Measurements from ENCODE around the gene PIK3CA. TPM values are rescaled to one million over a fixed set of nuclear protein-coding genes. Genes with fewer than 3 reads are reported as not detected.
"Not testable (repeated sequence)": the region's sequence is repeated elsewhere in the genome, so short reads cannot be mapped to it uniquely, and the experiment has no call there.

PIK3CA gene
- total RNA-seq, 1 donor: 26.6 TPM

DNA sequence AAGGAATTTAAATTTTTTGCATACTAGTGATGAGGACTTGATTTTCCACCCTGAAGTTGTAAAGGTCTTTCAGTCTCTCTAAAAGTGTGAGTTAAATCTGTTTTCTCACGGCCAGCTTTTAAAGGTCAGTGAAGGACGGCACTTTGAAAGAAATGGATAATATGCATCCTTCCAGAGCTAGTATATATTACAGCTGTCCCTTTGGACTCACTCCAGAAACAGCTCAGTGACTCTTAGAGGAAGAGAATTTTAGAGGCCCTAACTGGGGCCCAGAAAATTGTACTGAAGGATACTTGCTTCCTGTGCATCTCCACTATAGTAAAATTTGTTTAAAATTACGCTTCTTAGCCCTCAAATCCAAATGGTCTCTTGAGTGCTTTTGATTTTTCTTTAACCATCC, 41.6 kb downstream of the PIK3CA start:
- no peak overlapping the region for H3K4me3 ChIP-seq (ENCODE audit: low read depth, low read length)
- TF ChIP-seq, protein P1, sequence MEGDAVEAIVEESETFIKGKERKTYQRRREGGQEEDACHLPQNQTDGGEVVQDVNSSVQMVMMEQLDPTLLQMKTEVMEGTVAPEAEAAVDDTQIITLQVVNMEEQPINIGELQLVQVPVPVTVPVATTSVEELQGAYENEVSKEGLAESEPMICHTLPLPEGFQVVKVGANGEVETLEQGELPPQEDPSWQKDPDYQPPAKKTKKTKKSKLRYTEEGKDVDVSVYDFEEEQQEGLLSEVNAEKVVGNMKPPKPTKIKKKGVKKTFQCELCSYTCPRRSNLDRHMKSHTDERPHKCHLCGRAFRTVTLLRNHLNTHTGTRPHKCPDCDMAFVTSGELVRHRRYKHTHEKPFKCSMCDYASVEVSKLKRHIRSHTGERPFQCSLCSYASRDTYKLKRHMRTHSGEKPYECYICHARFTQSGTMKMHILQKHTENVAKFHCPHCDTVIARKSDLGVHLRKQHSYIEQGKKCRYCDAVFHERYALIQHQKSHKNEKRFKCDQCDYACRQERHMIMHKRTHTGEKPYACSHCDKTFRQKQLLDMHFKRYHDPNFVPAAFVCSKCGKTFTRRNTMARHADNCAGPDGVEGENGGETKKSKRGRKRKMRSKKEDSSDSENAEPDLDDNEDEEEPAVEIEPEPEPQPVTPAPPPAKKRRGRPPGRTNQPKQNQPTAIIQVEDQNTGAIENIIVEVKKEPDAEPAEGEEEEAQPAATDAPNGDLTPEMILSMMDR (IDR thresholded peaks at IDR 0.05; ENCODE audit: insufficient read depth, low read length): no peak
- peak; percentile 76 for DNase-seq (ENCODE audit: low read depth)

DNA sequence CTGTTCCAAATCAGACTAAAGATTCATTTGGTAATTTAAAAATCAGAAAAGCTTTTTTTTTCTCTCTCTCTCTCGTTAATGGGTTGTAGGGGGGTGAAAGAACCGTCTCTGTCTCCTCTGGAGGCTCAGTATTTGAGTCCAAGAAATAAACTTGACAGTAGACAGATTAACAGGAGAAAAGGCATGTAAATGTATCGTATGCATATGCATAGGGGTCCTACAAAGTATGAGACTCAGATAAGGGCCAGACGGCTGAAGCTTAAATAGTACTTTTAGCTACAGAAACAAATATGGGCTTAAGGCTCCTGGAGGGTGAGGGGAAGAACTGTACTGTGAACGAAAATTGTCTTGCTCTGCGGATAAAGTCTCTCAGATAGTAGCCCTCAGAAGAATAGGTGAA, 42.4 kb downstream of the PIK3CA start:
- H3K4me3 ChIP-seq (ENCODE audit: low read depth, low read length): no peak overlapping the region
- TF ChIP-seq, protein P1 (IDR thresholded peaks at IDR 0.05; ENCODE audit: insufficient read depth, low read length): no peak
- DNase-seq (ENCODE audit: low read depth): no peak

DNA sequence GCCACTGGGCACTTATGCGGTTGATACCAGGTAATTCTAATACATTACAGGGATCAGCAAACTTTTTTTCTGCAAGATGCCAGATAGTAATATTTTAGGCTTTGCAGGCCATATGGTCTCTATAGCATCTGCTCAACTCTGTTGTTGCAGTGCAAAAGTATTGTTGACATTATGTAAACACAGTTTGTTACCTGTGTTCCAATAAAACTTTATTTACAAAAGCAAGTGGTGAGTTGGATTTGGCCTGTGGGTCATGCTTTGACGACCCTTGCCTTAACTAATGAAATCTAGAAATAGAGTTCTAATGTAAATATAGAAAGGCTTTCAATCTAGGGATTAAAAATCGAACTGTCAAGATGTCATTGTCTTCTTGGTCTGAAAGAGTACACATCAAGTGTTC, 44.4 kb downstream of the PIK3CA start:
- TF ChIP-seq, protein P1 (IDR thresholded peaks at IDR 0.05; ENCODE audit: insufficient read depth, low read length): no peak

DNA sequence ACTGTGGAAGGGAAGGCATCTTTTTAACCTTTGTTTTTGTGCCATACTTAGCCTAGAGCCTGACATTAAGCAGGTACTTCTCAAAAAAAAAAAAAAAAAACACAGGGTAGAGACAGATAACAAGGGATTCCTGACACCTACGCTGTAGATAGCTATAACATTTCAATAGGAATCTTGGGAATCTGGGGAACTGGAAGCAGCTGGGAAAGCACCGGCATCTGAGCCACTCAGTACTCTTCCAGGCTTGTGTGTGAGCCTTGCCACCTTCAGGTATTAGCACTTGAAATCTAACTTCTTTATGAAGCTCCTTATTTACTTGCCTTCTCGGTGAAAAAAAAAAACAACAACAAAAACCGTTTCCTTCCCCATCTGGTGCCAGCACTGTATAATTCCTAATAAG, 46.8 kb downstream of the PIK3CA start:
- no peak for DNase-seq (ENCODE audit: low read depth)
- TF ChIP-seq, protein P1 (IDR thresholded peaks at IDR 0.05; ENCODE audit: insufficient read depth, low read length): no peak

More for the DNA sequence above, 44.4 kb downstream of the PIK3CA start:
- H3K4me3 ChIP-seq (ENCODE audit: low read depth, low read length): no peak overlapping the region
- DNase-seq (ENCODE audit: low read depth): no peak

DNA sequence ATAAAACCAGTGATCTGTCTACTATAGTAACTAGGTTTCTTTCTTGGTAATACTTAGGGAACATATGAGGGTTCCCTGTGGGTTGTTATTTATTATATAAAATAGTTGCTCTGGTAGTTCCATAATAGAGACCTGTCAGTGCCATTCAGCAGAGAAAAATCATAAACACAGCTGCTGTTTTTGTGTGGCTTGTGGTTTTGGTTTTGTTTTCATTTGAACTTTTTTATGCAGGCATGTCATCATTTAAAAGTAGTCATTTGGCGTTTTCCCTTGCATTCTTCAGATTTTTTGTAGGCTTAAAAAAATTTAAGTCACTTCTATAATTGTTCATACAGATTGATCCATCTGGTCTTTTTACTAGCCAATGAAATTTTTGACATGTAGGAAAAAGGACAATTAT, 47.9 kb downstream of the PIK3CA start:
- no peak overlapping the region for H3K4me3 ChIP-seq (ENCODE audit: low read depth, low read length)
- peak; percentile 65 for DNase-seq (ENCODE audit: low read depth)
- TF ChIP-seq, protein P1 (IDR thresholded peaks at IDR 0.05; ENCODE audit: insufficient read depth, low read length): no peak

More for the DNA sequence above, 46.8 kb downstream of the PIK3CA start:
- H3K4me3 ChIP-seq (ENCODE audit: low read depth, low read length): no peak overlapping the region

DNA sequence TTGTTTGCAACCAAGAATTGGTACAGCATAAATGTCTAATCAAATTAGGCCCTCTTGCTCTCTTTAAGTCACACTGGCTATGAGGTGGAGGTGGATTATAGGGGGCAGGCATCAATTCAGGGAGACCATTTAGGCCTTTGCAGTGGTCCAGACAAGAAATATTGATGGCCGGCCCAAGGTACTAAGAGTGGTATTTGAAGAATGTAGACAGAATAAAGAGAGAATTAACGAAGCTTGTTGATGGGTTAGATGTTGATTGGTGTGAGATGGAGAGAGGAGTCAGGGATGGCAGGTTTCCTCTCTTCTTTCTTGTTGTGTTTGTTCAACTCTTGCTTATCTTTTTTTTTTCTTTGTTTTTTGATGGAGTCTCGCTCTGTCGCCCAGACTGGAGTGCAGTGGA, 48.5 kb downstream of the PIK3CA start:
- no peak for DNase-seq (ENCODE audit: low read depth)
- TF ChIP-seq, protein P1 (IDR thresholded peaks at IDR 0.05; ENCODE audit: insufficient read depth, low read length): no peak

DNA sequence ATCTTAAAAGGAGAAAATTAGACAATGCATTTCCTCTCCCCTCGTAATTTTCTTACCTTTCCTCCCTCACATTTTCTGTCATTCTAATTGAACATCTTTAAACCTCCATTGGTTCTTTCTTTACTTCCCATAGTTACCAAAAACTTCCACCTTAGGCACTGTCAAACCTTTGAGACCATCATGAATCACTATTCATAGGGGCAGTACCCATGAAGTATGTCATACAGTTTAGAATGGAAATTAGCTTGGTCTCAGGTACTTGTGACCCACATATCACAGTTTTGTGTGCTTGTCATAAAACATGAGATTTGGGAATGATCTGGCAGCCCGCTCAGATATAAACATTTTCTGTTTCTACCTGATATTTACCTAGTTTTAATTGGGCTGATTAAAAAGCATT, 52.6 kb downstream of the PIK3CA start:
- TF ChIP-seq, protein P1 (IDR thresholded peaks at IDR 0.05; ENCODE audit: insufficient read depth, low read length): no peak
- H3K4me3 ChIP-seq (ENCODE audit: low read depth, low read length): no peak overlapping the region
- DNase-seq (ENCODE audit: low read depth): no peak

More for the DNA sequence above, 48.5 kb downstream of the PIK3CA start:
- no peak overlapping the region for H3K4me3 ChIP-seq (ENCODE audit: low read depth, low read length)

DNA sequence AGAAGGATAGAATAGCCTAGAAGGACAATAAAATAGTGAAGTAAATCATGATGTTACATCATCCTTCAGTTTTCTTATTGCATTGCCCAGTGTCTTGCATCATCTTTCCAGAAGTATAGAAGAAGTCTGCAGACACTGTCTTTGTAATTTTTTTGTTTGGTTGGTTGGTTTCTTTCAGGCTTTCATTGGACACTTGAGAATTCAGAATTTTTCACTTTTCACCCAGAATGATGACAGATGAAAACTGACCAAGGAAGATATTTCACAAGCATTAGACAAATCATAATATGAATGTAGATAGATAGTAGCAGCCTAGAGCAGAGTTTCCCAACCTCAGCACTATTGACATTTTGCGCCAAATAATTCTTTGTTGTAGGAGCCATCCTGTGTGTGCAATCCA, 67.4 kb downstream of the PIK3CA start:
- peak; percentile 39 for DNase-seq (ENCODE audit: low read depth)
- H3K4me3 ChIP-seq (ENCODE audit: low read depth, low read length): not testable (repeated sequence)

DNA sequence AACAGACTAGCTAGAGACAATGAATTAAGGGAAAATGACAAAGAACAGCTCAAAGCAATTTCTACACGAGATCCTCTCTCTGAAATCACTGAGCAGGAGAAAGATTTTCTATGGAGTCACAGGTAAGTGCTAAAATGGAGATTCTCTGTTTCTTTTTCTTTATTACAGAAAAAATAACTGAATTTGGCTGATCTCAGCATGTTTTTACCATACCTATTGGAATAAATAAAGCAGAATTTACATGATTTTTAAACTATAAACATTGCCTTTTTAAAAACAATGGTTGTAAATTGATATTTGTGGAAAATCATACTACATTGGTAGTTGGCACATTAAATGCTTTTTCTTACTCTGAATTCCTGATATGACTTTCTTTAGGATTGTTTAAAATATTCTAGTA, 70.1 kb downstream of the PIK3CA start:
- H3K4me3 ChIP-seq (ENCODE audit: low read depth, low read length); DNase-seq (ENCODE audit: low read depth): not testable (repeated sequence)
